Gastrocnemius medialis (tissue), 4 donors: Measurements from ENCODE around the gene CLIC2.
"Not testable (repeated sequence)": the region's sequence is repeated elsewhere in the genome, so short reads cannot be mapped to it uniquely, and the experiment has no call there.

Experiments used
- CTCF ChIP-seq, 5 experiments: fragments of 450-650 bp in 3 of 5; fragments of 200-600 bp in 2 of 5; sonication (generic) in 2 of 5; IDR thresholded peaks in 4 of 5; conservative IDR thresholded peaks in 1 of 5; 1 replicate in 4 of 5; 2 replicates in 1 of 5; pipeline ENCODE4 v1.5.1; 2016 to 2019; ENCODE audit warnings: antibody characterized with exemption in 5 of 5, mild to moderate bottlenecking in 3 of 5, moderate library complexity in 3 of 5
- POLR2A ChIP-seq, 2 donors: fragments of 450-650 bp; IDR thresholded peaks; one replicate each; pipeline ENCODE4 v1.6.1; 2017; ENCODE audit warnings: antibody characterized with exemption in 2 of 2, mild to moderate bottlenecking in 2 of 2, moderate library complexity in 2 of 2

GRCh38 chrX:155373777-155374458 lies 39.5 kb upstream of the CLIC2 start:
- not testable (repeated sequence) for TF ChIP-seq CTCF (IDR thresholded peaks at IDR 0.05 in 4 of 5, conservative IDR thresholded peaks at IDR 0.05 in 1 of 5); POLR2A (IDR thresholded peaks at IDR 0.05)
